Transverse colon (tissue), 4 donors: ENCODE measurements around the gene CFAP65. TPM values are rescaled to one million over a fixed set of nuclear protein-coding genes. Genes with fewer than 3 reads are reported as not detected.
A peak's percentile ranks its signal among the peaks of the same experiment; 100 is the strongest.

Source experiments
- DNase-seq: peaks from one replicate; pipeline ENCODE4 v3.0.0-alpha.2; 2019
- H3K27ac ChIP-seq, 4 donors: fragments of 200-600 bp; sonication (generic); 2 replicates each; pipeline ENCODE4 v1.5.1; 2016 to 2018; ENCODE audit warnings: inconsistent platforms in 4 of 4
- H3K27me3 ChIP-seq: fragments of 200-600 bp; sonication (generic); 2 replicates; pipeline ENCODE4 v1.5.1; 2017; ENCODE audit warnings: inconsistent platforms
- H3K36me3 ChIP-seq, 4 donors: fragments of 200-600 bp; sonication (generic); 2 replicates each; pipeline ENCODE4 v1.5.1; 2017 to 2019; ENCODE audit warnings: inconsistent platforms in 4 of 4
- H3K4me1 ChIP-seq, 4 donors: fragments of 200-600 bp; sonication (generic); 2 replicates each; pipeline ENCODE4 v1.5.1; 2017 to 2020; ENCODE audit warnings: inconsistent platforms in 4 of 4
- H3K4me3 ChIP-seq, 4 donors: fragments of 200-600 bp; sonication (generic); 1 replicate in 1 of 4; 2 replicates in 3 of 4; pipeline versions ENCODE4 v1.5.1 to v1.6.1; 2017 to 2019; ENCODE audit warnings: inconsistent platforms in 4 of 4
- H3K9me3 ChIP-seq, 2 donors: fragments of 200-600 bp; sonication (generic); 2 replicates each; pipeline ENCODE4 v1.5.1; 2017 to 2019; ENCODE audit warnings: inconsistent platforms in 2 of 2
- CTCF ChIP-seq, 5 experiments: fragments of 200-600 bp in 3 of 5; fragments of 450-650 bp in 2 of 5; sonication (generic) in 3 of 5; IDR thresholded peaks; 1 replicate in 2 of 5; 2 replicates in 3 of 5; pipeline ENCODE4 v1.5.1; 2016 to 2017; ENCODE audit warnings: antibody characterized with exemption in 5 of 5, inconsistent platforms in 3 of 5, mild to moderate bottlenecking in 2 of 5, moderate library complexity in 1 of 5
- EP300 ChIP-seq: sonication (generic); formaldehyde crosslinking; IDR thresholded peaks from one replicate; pipeline ENCODE4 v1.6.1; 2017; ENCODE audit warnings: antibody characterized with exemption, low read depth
- POLR2A ChIP-seq: fragments of 450-650 bp; IDR thresholded peaks from one replicate; pipeline ENCODE4 v1.6.1; 2016; ENCODE audit warnings: antibody characterized with exemption, mild to moderate bottlenecking, moderate library complexity
- POLR2AphosphoS5 ChIP-seq, 3 donors: sonication (generic); formaldehyde crosslinking; IDR thresholded peaks; one replicate each; pipeline ENCODE4 v1.6.1; 2016; ENCODE audit warnings: antibody characterized with exemption in 3 of 3
- WGBS, 2 donors: methylation state at CpG; one replicate each; pipeline ENCODE4 v1.1.5; 2018; ENCODE audit warnings: low coverage in 1 of 2; 5-methylcytosine and 5-hydroxymethylcytosine counted together
- in situ Hi-C, 4 donors: fragments of 200-750 bp; cut with MboI; loops; one replicate each; pipeline versions ENCODE4 v1.15.0 to v1.15.1; 2017; ENCODE audit warnings: low sequenced_read_pairs in 3 of 4, low pct_ligation_motif_present in 1 of 4, low pct_unique_long_range_greater_than_20kb in 1 of 4
- intact Hi-C: fragments of 100-400 bp; cut with DNase I; formaldehyde crosslinking; loops from one replicate; pipeline ENCODE4 v1.15.1; 2023; ENCODE audit warnings: low total_unique reads
- total RNA-seq, 4 donors: library from RNA; depleted of rRNA; stranded (reverse); fragments of >200 nt; gene quantifications; one replicate each; pipeline ENCODE4 v1.1.0, GENCODE V29; 2016

CFAP65 gene
- 1 to 10 TPM in 2 of 4 donors, under 1 TPM in 1, not detected in 1; 0.64 to 3.0 (median 1.5) TPM for total RNA-seq

GRCh38 chr2:219041252-219041651, at the start of gene CFAP65:
CFAP65 (minus strand) TSS chr2:219041516; CDS start chr2:219039048, 2,468 bp downstream.
- H3K4me3 ChIP-seq, result peak within 1 kb of the TSS in 1 of 4 donors; percentile 35
- H3K36me3 ChIP-seq, result no peaks in the 10 kb centered on the region
- peak; percentile 58 for DNase-seq
- H3K4me1 ChIP-seq, result peaks cover 0 to 9% (median 0%) of the 10 kb centered on the region in 4 donors
- no peak within 1 kb of the TSS for H3K27ac ChIP-seq
- H3K9me3 ChIP-seq, result no peaks in the 10 kb centered on the region
- TF ChIP-seq EP300, result no peak
- no peak for TF ChIP-seq CTCF (IDR thresholded peaks at IDR 0.05)
- peaks cover 62% of the 10 kb centered on the region for H3K27me3 ChIP-seq
- intact Hi-C loops (no loop called here), in situ Hi-C loops (loop anchor here in 2 of 4 donors (25.0 kb wide), 1 partner anchor 271 kb away; the partner anchor contains the start of gene PTPRN (in 2 of the 2))
- 2 to 6% methylated on average over 4 to 21 of the region's 21 CpGs for WGBS, 2 donors

GRCh38 chr2:219090436-219091299, 49.4 kb upstream of the CFAP65 start:
- intact Hi-C loops (no loop called here), in situ Hi-C loops (no loop called here)
- 41 to 63% methylated on average over 4 of the region's 4 CpGs for WGBS, 2 donors
- H3K36me3 ChIP-seq, result peaks cover 0 to 2% (median 0%) of the 10 kb centered on the region in 4 donors
- DNase-seq, result no peak
- H3K9me3 ChIP-seq, result no peaks in the 10 kb centered on the region
- H3K27me3 ChIP-seq, result no peaks in the 10 kb centered on the region
- TF ChIP-seq POLR2AphosphoS5 (IDR thresholded peaks at IDR 0.05) (no peak), EP300 (no peak), POLR2A (no peak), CTCF (IDR thresholded peaks at IDR 0.05) (no peak)
- peaks cover 0 to 5% (median 2%) of the 10 kb centered on the region in 4 donors for H3K4me1 ChIP-seq
- H3K4me3 ChIP-seq, result no peak overlapping the region
- no peak overlapping the region for H3K27ac ChIP-seq

GRCh38 chr2:219089330-219089729, 48.0 kb upstream of the CFAP65 start:
- in situ Hi-C loops, result no loop called here
- no peak for DNase-seq
- Histone ChIP-seq H3K4me3 (no peak overlapping the region), H3K4me1 (peaks cover 0 to 4% (median 0%) of the 10 kb centered on the region in 4 donors), H3K27me3 (no peaks in the 10 kb centered on the region), H3K9me3 (no peaks in the 10 kb centered on the region), H3K27ac (no peak overlapping the region), H3K36me3 (peaks cover 0 to 2% (median 0%) of the 10 kb centered on the region in 4 donors)
- TF ChIP-seq CTCF (IDR thresholded peaks at IDR 0.05) (no peak), POLR2A (no peak), POLR2AphosphoS5 (IDR thresholded peaks at IDR 0.05) (no peak), EP300 (no peak)
- intact Hi-C loops, result no loop called here
- 98 to 100% methylated on average over 4 of the region's 4 CpGs for WGBS, 2 donors

GRCh38 chr2:219087848-219088247, 46.5 kb upstream of the CFAP65 start:
- no peak overlapping the region for H3K27ac ChIP-seq
- peaks cover 0 to 9% (median 5%) of the 10 kb centered on the region in 4 donors for H3K4me1 ChIP-seq
- no peak overlapping the region for H3K4me3 ChIP-seq
- WGBS, 2 donors, result 88 to 100% methylated on average over 1 of the region's 1 CpG
- no peak for TF ChIP-seq EP300
- in situ Hi-C loops, result no loop called here
- H3K9me3 ChIP-seq, result no peaks in the 10 kb centered on the region
- no peaks in the 10 kb centered on the region for H3K27me3 ChIP-seq
- H3K36me3 ChIP-seq, result peaks cover 0 to 2% (median 0%) of the 10 kb centered on the region in 4 donors
- no peak for DNase-seq
- intact Hi-C loops, result no loop called here
